SH-SY5Y (cell line): Measurements from ENCODE around the gene RCBTB1.
A peak's percentile ranks its signal among the peaks of the same experiment; 100 is the strongest.

Experiments used
- GATA2 ChIP-seq: IDR thresholded peaks from 2 replicates; pipeline ENCODE4 v1.6.1; 2011; ENCODE audit warnings: mild to moderate bottlenecking, low read depth, low read length
- GATA3 ChIP-seq: IDR thresholded peaks from 2 replicates; pipeline ENCODE4 v1.6.1; 2011; ENCODE audit warnings: low read depth, mild to moderate bottlenecking, low read length, moderate library complexity

Gene RCBTB1

GRCh38 chr13:49580980-49581680, 4.2 kb downstream of the RCBTB1 start:
- TF ChIP-seq GATA3, result no peak
- TF ChIP-seq GATA2, result no peak

GRCh38 chr13:49579501-49579900, 5.9 kb downstream of the RCBTB1 start:
- TF ChIP-seq GATA3 (no peak), GATA2 (no peak)

- TF ChIP-seq GATA2, result no peak
- no peak for TF ChIP-seq GATA3
These were observed 13.8 kb downstream of the RCBTB1 start for GRCh38 chr13:49571299-49572240.

GRCh38 chr13:49569993-49570689, 15.2 kb downstream of the RCBTB1 start:
- TF ChIP-seq GATA2, result no peak; the same call in 1 of the 2 replicates
- TF ChIP-seq GATA3, result no peak

- TF ChIP-seq GATA3, result no peak
- no peak for TF ChIP-seq GATA2
These were observed 17.9 kb downstream of the RCBTB1 start for GRCh38 chr13:49567491-49567890.

GRCh38 chr13:49566461-49566860, 18.9 kb downstream of the RCBTB1 start:
- no peak for TF ChIP-seq GATA3
- no peak for TF ChIP-seq GATA2

GRCh38 chr13:49563516-49563915, 21.8 kb downstream of the RCBTB1 start:
- no peak for TF ChIP-seq GATA2
- TF ChIP-seq GATA3, result no peak

GRCh38 chr13:49561062-49561410, 24.3 kb downstream of the RCBTB1 start:
- TF ChIP-seq GATA3, result no peak
- no peak for TF ChIP-seq GATA2

- TF ChIP-seq GATA2, result 0 out of 2 replicates have a peak, but pooled peaks have one; percentile 18
- no peak for TF ChIP-seq GATA3
These were observed 24.9 kb downstream of the RCBTB1 start for GRCh38 chr13:49560270-49561061.

- no peak for TF ChIP-seq GATA3
- TF ChIP-seq GATA2, result no peak
These were observed 26.4 kb downstream of the RCBTB1 start for GRCh38 chr13:49559006-49559405.

GRCh38 chr13:49554387-49554786, 31.0 kb downstream of the RCBTB1 start:
- TF ChIP-seq GATA3 (no peak), GATA2 (no peak)

GRCh38 chr13:49553888-49554287, 31.5 kb downstream of the RCBTB1 start:
- TF ChIP-seq GATA3, result peak; percentile 76
- peak; percentile 89 for TF ChIP-seq GATA2

- no peak for TF ChIP-seq GATA3
- no peak for TF ChIP-seq GATA2
These were observed 34.3 kb downstream of the RCBTB1 start for GRCh38 chr13:49550942-49551644.

GRCh38 chr13:49549289-49549688, 36.1 kb downstream of the RCBTB1 start:
- no peak for TF ChIP-seq GATA3
- no peak for TF ChIP-seq GATA2
